ENCODE results near the gene CIDEB. TPM values are rescaled to one million over a fixed set of nuclear protein-coding genes. Genes with fewer than 3 reads are reported as not detected.

CIDEB gene
- total and polyA plus RNA-seq, 9 of the 15 experiments (the other 6 are each of a cell fraction or from before 2014, with no cell fraction given) = 0.03 to 0.35 (median 0.09) TPM; not detected in 3

DNA sequence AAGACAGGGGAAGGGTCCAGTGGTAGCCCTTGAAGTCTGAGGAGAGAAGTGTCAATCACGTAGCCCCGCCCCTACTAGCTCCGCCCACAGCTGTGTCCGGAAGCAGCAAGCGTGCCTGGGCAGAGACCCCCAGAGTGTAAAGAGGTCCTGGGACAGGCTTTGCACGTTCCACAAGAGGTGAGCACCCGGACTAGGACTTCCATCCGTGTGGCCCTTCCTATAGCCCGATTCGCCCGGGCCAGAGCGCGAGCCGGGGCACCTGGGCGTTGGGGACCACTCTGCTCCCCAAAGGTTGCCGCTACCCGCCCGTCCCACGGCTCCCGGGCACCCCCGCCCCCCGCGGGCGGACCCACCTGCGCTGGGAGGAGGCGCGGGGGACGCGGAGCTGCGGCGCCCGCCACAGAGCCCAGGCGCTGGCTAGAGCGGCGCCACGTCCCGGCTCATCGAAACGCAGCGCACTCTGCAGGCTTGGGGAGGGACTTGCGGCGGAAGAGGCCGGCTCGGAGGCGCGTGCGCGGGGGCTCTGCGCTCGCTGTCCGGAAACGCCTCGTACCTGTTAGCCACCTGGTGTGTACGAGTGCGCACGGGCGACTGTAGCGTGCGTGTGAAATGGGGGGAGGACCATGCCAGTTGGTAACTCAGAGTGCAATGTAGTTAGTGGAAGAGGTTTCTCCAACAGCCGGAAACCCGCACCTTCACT is 36.5 kb downstream of the CIDEB start, which contains the start of gene RABGGTA (continued):
- TF ChIP-seq PYGO2 (tag; IDR thresholded peaks at IDR 0.05) = no peak
- TF ChIP-seq POLR3G (IDR thresholded peaks at IDR 0.05; ENCODE audit: extremely low read depth, insufficient read length, insufficient replicate concordance) = no peak
- TF ChIP-seq, protein P1, sequence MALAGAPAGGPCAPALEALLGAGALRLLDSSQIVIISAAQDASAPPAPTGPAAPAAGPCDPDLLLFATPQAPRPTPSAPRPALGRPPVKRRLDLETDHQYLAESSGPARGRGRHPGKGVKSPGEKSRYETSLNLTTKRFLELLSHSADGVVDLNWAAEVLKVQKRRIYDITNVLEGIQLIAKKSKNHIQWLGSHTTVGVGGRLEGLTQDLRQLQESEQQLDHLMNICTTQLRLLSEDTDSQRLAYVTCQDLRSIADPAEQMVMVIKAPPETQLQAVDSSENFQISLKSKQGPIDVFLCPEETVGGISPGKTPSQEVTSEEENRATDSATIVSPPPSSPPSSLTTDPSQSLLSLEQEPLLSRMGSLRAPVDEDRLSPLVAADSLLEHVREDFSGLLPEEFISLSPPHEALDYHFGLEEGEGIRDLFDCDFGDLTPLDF (CRISPR knock-in tag; IDR thresholded peaks at IDR 0.05) = peak; percentile 41; the same call in 1 of the 2 replicates
- TF ChIP-seq SLC30A9 (CRISPR knock-in tag; IDR thresholded peaks at IDR 0.05) = no peak
- TF ChIP-seq, protein P2, sequence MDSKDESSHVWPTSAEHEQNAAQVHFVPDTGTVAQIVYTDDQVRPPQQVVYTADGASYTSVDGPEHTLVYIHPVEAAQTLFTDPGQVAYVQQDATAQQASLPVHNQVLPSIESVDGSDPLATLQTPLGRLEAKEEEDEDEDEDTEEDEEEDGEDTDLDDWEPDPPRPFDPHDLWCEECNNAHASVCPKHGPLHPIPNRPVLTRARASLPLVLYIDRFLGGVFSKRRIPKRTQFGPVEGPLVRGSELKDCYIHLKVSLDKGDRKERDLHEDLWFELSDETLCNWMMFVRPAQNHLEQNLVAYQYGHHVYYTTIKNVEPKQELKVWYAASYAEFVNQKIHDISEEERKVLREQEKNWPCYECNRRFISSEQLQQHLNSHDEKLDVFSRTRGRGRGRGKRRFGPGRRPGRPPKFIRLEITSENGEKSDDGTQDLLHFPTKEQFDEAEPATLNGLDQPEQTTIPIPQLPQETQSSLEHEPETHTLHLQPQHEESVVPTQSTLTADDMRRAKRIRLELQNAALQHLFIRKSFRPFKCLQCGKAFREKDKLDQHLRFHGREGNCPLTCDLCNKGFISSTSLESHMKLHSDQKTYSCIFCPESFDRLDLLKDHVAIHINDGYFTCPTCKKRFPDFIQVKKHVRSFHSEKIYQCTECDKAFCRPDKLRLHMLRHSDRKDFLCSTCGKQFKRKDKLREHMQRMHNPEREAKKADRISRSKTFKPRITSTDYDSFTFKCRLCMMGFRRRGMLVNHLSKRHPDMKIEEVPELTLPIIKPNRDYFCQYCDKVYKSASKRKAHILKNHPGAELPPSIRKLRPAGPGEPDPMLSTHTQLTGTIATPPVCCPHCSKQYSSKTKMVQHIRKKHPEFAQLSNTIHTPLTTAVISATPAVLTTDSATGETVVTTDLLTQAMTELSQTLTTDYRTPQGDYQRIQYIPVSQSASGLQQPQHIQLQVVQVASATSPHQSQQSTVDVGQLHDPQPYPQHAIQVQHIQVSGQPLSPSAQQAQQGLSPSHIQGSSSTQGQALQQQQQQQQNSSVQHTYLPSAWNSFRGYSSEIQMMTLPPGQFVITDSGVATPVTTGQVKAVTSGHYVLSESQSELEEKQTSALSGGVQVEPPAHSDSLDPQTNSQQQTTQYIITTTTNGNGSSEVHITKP (IDR thresholded peaks at IDR 0.05; ENCODE audit: partially characterized antibody) = no peak
- TF ChIP-seq, protein P3, sequence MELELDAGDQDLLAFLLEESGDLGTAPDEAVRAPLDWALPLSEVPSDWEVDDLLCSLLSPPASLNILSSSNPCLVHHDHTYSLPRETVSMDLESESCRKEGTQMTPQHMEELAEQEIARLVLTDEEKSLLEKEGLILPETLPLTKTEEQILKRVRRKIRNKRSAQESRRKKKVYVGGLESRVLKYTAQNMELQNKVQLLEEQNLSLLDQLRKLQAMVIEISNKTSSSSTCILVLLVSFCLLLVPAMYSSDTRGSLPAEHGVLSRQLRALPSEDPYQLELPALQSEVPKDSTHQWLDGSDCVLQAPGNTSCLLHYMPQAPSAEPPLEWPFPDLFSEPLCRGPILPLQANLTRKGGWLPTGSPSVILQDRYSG (tag; conservative IDR thresholded peaks at IDR 0.05; ENCODE audit: low read depth) = no peak
- TF ChIP-seq, protein P4, sequence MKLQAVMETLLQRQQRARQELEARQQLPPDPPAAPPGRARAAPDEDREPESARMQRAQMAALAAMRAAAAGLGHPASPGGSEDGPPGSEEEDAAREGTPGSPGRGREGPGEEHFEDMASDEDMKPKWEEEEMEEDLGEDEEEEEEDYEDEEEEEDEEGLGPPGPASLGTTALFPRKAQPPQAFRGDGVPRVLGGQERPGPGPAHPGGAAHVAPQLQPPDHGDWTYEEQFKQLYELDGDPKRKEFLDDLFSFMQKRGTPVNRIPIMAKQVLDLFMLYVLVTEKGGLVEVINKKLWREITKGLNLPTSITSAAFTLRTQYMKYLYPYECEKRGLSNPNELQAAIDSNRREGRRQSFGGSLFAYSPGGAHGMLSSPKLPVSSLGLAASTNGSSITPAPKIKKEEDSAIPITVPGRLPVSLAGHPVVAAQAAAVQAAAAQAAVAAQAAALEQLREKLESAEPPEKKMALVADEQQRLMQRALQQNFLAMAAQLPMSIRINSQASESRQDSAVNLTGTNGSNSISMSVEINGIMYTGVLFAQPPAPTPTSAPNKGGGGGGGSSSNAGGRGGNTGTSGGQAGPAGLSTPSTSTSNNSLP (IDR thresholded peaks at IDR 0.05; ENCODE audit: borderline replicate concordance, low read depth, low read length) = no peak
- peak; percentile 46 for TF ChIP-seq KDM5B (IDR thresholded peaks at IDR 0.05; ENCODE audit: insufficient replicate concordance, low read depth, low read length)
- TF ChIP-seq SRSF1 (IDR thresholded peaks at IDR 0.05; ENCODE audit: low read depth, low read length) = no peak
- no peak for TF ChIP-seq KLF10 (CRISPR knock-in tag; IDR thresholded peaks at IDR 0.05)
- no peak; a peak in 2 of 4 replicates for TF ChIP-seq FOXK2 (conservative IDR thresholded peaks at IDR 0.05 in 1 of 2, IDR thresholded peaks at IDR 0.05 in 1 of 2; ENCODE audit: low read depth in 2 of 2)
- peak; percentile 49 for TF ChIP-seq HNRNPLL (IDR thresholded peaks at IDR 0.05; ENCODE audit: low read depth, low read length, poor library complexity, severe bottlenecking)
- TF ChIP-seq MYNN (IDR thresholded peaks at IDR 0.05) = no peak
- TF ChIP-seq MYNN (CRISPR knock-in tag; IDR thresholded peaks at IDR 0.05) = no peak
- no peak for TF ChIP-seq ZBTB17 (CRISPR knock-in tag; IDR thresholded peaks at IDR 0.05)
- TF ChIP-seq, protein P5, sequence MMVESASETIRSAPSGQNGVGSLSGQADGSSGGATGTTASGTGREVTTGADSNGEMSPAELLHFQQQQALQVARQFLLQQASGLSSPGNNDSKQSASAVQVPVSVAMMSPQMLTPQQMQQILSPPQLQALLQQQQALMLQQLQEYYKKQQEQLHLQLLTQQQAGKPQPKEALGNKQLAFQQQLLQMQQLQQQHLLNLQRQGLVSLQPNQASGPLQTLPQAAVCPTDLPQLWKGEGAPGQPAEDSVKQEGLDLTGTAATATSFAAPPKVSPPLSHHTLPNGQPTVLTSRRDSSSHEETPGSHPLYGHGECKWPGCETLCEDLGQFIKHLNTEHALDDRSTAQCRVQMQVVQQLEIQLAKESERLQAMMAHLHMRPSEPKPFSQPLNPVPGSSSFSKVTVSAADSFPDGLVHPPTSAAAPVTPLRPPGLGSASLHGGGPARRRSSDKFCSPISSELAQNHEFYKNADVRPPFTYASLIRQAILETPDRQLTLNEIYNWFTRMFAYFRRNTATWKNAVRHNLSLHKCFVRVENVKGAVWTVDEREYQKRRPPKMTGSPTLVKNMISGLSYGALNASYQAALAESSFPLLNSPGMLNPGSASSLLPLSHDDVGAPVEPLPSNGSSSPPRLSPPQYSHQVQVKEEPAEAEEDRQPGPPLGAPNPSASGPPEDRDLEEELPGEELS (CRISPR knock-in tag; IDR thresholded peaks at IDR 0.05; ENCODE audit: borderline replicate concordance) = no peak
- TF ChIP-seq SNIP1 (IDR thresholded peaks at IDR 0.05; ENCODE audit: low read depth) = peak; percentile 74; the same call in 1 of the 2 replicates

Data from K562 (cell line).